ENCODE data around the gene ZNF292.

The ZNF292 gene

DNA sequence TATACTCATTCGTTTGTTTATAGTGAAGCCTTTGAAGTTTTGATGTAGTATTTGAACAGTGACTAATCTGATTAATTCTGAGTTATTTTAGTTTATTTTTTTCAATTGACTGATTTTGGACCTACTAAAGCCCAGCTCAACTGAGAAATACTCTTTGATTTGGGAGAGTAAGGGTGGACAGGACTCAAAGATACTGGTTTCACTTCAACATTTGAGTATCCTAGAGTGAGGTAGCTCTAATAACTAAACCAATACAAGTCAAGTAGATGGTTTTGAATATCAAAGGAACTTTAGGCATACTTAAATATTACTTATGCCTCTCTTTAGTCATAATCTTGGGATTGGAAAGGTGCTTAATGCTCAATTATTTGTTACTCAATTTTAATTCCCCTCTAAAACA lies 65.6 kb downstream of the ZNF292 start:
- Histone ChIP-seq H2BK5ac (ENCODE audit: low read length) (no peak overlapping the region), H3K56ac (ENCODE audit: low read length) (no peak overlapping the region), H4K5ac (ENCODE audit: low read length) (no peak overlapping the region), H3K27ac (ENCODE audit: low read depth, low read length) (no peak overlapping the region), H2BK120ac (ENCODE audit: low read depth, low read length) (no peak overlapping the region), H3K4ac (ENCODE audit: low read depth, low read length) (no peak overlapping the region), H3K23ac (ENCODE audit: low read length) (no peak overlapping the region), H3K18ac (ENCODE audit: low read length) (no peak overlapping the region), H3K4me2 (ENCODE audit: low read length) (no peak overlapping the region), H3K79me2 (ENCODE audit: control insufficient read depth, insufficient read depth, low read length) (no peaks in the 10 kb centered on the region), H2AK5ac (ENCODE audit: low read length) (no peak overlapping the region), H3K36me3 (ENCODE audit: control insufficient read depth, insufficient read depth, low read length) (peaks cover 4% of the 10 kb centered on the region), H3K9ac (ENCODE audit: low read length) (no peak overlapping the region), H4K8ac (ENCODE audit: low read depth, low read length) (no peak overlapping the region), H3K4me3 (ENCODE audit: low read length) (no peak overlapping the region), H3K4me1 (ENCODE audit: control insufficient read depth, low read depth, low read length) (no peaks in the 10 kb centered on the region), H2BK15ac (replicated peaks; ENCODE audit: low read depth) (no peak overlapping the region), H3K27me3 (ENCODE audit: insufficient read depth, low read length, poor library complexity) (no peaks in the 10 kb centered on the region), H3K79me1 (ENCODE audit: low read length) (no peaks in the 10 kb centered on the region)
- WGBS (ENCODE audit: extremely low coverage, insufficient coverage, low lambda C conversion rate), result no CpG with 5 or more reads among the region's 1 CpG
- DNase-seq, result no peak

DNA sequence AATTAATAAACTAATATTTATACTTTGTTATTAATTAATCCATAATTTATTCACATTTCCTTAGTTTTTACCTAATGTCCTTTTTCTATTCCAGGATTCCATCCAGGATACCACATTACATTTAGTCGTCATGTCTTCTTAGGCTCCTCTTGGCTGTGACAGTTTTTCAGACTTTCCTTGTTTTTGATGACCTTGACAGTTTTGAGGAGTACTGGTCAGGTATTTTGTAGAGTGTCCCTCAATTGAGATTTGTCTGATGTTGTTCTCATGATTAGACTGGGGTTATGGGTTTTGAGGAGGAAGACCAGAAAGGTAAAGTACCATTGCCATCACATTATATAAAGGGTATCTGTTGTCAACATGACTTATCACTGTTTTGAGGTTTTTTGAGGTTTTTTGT lies 67.3 kb downstream of the ZNF292 start:
- H3K18ac ChIP-seq (ENCODE audit: low read length), result no peak overlapping the region
- H3K56ac ChIP-seq (ENCODE audit: low read length), result no peak overlapping the region
- H2AK5ac ChIP-seq (ENCODE audit: low read length), result no peak overlapping the region
- H3K4me2 ChIP-seq (ENCODE audit: low read length), result no peak overlapping the region
- H2BK15ac ChIP-seq (replicated peaks; ENCODE audit: low read depth), result no peak overlapping the region
- no peaks in the 10 kb centered on the region for H3K4me1 ChIP-seq (ENCODE audit: control insufficient read depth, low read depth, low read length)
- no peaks in the 10 kb centered on the region for H3K79me2 ChIP-seq (ENCODE audit: control insufficient read depth, insufficient read depth, low read length)
- H3K4me3 ChIP-seq (ENCODE audit: low read length), result no peak overlapping the region
- no peak overlapping the region for H3K23ac ChIP-seq (ENCODE audit: low read length)
- H3K9ac ChIP-seq (ENCODE audit: low read length), result no peak overlapping the region
- no peaks in the 10 kb centered on the region for H3K79me1 ChIP-seq (ENCODE audit: low read length)
- no peak overlapping the region for H3K27ac ChIP-seq (ENCODE audit: low read depth, low read length)
- H4K8ac ChIP-seq (ENCODE audit: low read depth, low read length), result no peak overlapping the region
- DNase-seq, result no peak
- H3K27me3 ChIP-seq (ENCODE audit: insufficient read depth, low read length, poor library complexity), result no peaks in the 10 kb centered on the region
- no peak overlapping the region for H3K4ac ChIP-seq (ENCODE audit: low read depth, low read length)
- H4K5ac ChIP-seq (ENCODE audit: low read length), result no peak overlapping the region
- no CpG with 5 or more reads among the region's 1 CpG for WGBS (ENCODE audit: extremely low coverage, insufficient coverage, low lambda C conversion rate)
- peaks cover 4% of the 10 kb centered on the region for H3K36me3 ChIP-seq (ENCODE audit: control insufficient read depth, insufficient read depth, low read length)
- H2BK5ac ChIP-seq (ENCODE audit: low read length), result no peak overlapping the region
- no peak overlapping the region for H2BK120ac ChIP-seq (ENCODE audit: low read depth, low read length)

DNA sequence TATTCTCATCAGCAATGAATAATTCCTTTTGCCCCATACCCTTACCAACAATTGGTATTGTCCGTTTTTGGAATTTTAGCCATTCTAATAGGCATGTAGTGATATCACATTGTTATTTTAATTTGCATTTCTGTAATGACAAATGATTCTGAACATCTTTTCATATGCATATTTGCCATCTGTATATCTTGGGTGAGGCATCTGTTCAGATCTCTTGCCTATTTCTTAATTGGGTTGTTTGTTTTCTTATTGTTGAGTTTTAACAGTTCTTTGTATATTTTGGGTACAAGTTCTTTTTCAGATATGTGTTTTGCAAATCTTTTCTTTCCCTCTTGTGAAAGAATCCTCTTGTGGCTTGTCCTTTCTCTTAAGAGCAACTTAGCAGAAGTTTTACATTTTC lies 69.6 kb downstream of the ZNF292 start:
- H2BK120ac ChIP-seq (ENCODE audit: low read depth, low read length), result no peak overlapping the region
- H3K4me3 ChIP-seq (ENCODE audit: low read length), result no peak overlapping the region
- H3K4me1 ChIP-seq (ENCODE audit: control insufficient read depth, low read depth, low read length), result no peaks in the 10 kb centered on the region
- peaks cover 2% of the 10 kb centered on the region for H3K79me1 ChIP-seq (ENCODE audit: low read length)
- DNase-seq, result no peak
- no peak overlapping the region for H2AK5ac ChIP-seq (ENCODE audit: low read length)
- H3K56ac ChIP-seq (ENCODE audit: low read length), result no peak overlapping the region
- no peak overlapping the region for H4K8ac ChIP-seq (ENCODE audit: low read depth, low read length)
- H3K36me3 ChIP-seq (ENCODE audit: control insufficient read depth, insufficient read depth, low read length), result peaks cover 4% of the 10 kb centered on the region
- WGBS (ENCODE audit: extremely low coverage, insufficient coverage, low lambda C conversion rate), result no CpG with 5 or more reads among the region's 1 CpG
- H2BK5ac ChIP-seq (ENCODE audit: low read length), result no peak overlapping the region
- H3K4ac ChIP-seq (ENCODE audit: low read depth, low read length), result no peak overlapping the region
- no peak overlapping the region for H3K9ac ChIP-seq (ENCODE audit: low read length)
- no peaks in the 10 kb centered on the region for H3K27me3 ChIP-seq (ENCODE audit: insufficient read depth, low read length, poor library complexity)
- H4K5ac ChIP-seq (ENCODE audit: low read length), result no peak overlapping the region
- H3K23ac ChIP-seq (ENCODE audit: low read length), result no peak overlapping the region
- no peaks in the 10 kb centered on the region for H3K79me2 ChIP-seq (ENCODE audit: control insufficient read depth, insufficient read depth, low read length)
- H2BK15ac ChIP-seq (replicated peaks; ENCODE audit: low read depth), result no peak overlapping the region
- H3K18ac ChIP-seq (ENCODE audit: low read length), result no peak overlapping the region
- no peak overlapping the region for H3K27ac ChIP-seq (ENCODE audit: low read depth, low read length)
- H3K4me2 ChIP-seq (ENCODE audit: low read length), result no peak overlapping the region

DNA sequence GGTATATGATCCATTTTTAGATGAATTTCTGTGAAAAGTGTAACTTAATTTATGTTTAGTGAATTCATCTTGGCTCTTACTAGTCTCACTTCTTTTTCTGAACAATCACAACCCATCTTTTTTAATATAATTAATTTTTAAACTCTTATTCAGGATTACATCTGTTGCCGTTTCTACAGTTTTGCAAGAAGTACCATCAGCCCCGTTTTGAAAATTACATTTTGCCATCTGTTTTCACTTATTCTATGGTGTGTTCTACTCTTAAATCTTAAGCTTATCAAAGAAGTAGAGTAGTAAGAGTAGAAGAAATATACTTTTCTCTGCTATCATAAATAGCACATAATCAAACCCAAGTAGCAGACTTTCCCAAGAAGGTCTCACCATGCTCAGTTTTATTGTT lies 70.1 kb downstream of the ZNF292 start:
- H3K9ac ChIP-seq (ENCODE audit: low read length), result no peak overlapping the region
- H3K18ac ChIP-seq (ENCODE audit: low read length), result no peak overlapping the region
- no peak overlapping the region for H2BK5ac ChIP-seq (ENCODE audit: low read length)
- peaks cover 4% of the 10 kb centered on the region for H3K36me3 ChIP-seq (ENCODE audit: control insufficient read depth, insufficient read depth, low read length)
- H3K79me2 ChIP-seq (ENCODE audit: control insufficient read depth, insufficient read depth, low read length), result no peaks in the 10 kb centered on the region
- peaks cover 3% of the 10 kb centered on the region for H3K79me1 ChIP-seq (ENCODE audit: low read length)
- no peaks in the 10 kb centered on the region for H3K27me3 ChIP-seq (ENCODE audit: insufficient read depth, low read length, poor library complexity)
- no peak overlapping the region for H3K27ac ChIP-seq (ENCODE audit: low read depth, low read length)
- no peak overlapping the region for H3K56ac ChIP-seq (ENCODE audit: low read length)
- no peaks in the 10 kb centered on the region for H3K4me1 ChIP-seq (ENCODE audit: control insufficient read depth, low read depth, low read length)
- H2AK5ac ChIP-seq (ENCODE audit: low read length), result no peak overlapping the region
- H4K8ac ChIP-seq (ENCODE audit: low read depth, low read length), result no peak overlapping the region
- H3K23ac ChIP-seq (ENCODE audit: low read length), result no peak overlapping the region
- H3K4me3 ChIP-seq (ENCODE audit: low read length), result no peak overlapping the region
- no peak for DNase-seq
- no peak overlapping the region for H3K4ac ChIP-seq (ENCODE audit: low read depth, low read length)
- 100% methylated on average over 1 of the region's 2 CpGs for WGBS (ENCODE audit: extremely low coverage, insufficient coverage, low lambda C conversion rate)
- no peak overlapping the region for H4K5ac ChIP-seq (ENCODE audit: low read length)
- H2BK120ac ChIP-seq (ENCODE audit: low read depth, low read length), result no peak overlapping the region
- H3K4me2 ChIP-seq (ENCODE audit: low read length), result no peak overlapping the region
- no peak overlapping the region for H2BK15ac ChIP-seq (replicated peaks; ENCODE audit: low read depth)

- Histone ChIP-seq H3K27me3 (ENCODE audit: insufficient read depth, low read length, poor library complexity) (no peaks in the 10 kb centered on the region), H4K8ac (ENCODE audit: low read depth, low read length) (no peak overlapping the region), H3K56ac (ENCODE audit: low read length) (no peak overlapping the region), H3K4me2 (ENCODE audit: low read length) (no peak overlapping the region), H3K4ac (ENCODE audit: low read depth, low read length) (no peak overlapping the region), H3K4me1 (ENCODE audit: control insufficient read depth, low read depth, low read length) (no peaks in the 10 kb centered on the region), H2AK5ac (ENCODE audit: low read length) (no peak overlapping the region), H3K23ac (ENCODE audit: low read length) (no peak overlapping the region), H3K18ac (ENCODE audit: low read length) (no peak overlapping the region), H3K36me3 (ENCODE audit: control insufficient read depth, insufficient read depth, low read length) (peaks cover 4% of the 10 kb centered on the region), H2BK5ac (ENCODE audit: low read length) (no peak overlapping the region), H3K79me2 (ENCODE audit: control insufficient read depth, insufficient read depth, low read length) (no peaks in the 10 kb centered on the region), H3K27ac (ENCODE audit: low read depth, low read length) (no peak overlapping the region), H2BK120ac (ENCODE audit: low read depth, low read length) (no peak overlapping the region), H4K5ac (ENCODE audit: low read length) (no peak overlapping the region), H3K79me1 (ENCODE audit: low read length) (peaks cover 3% of the 10 kb centered on the region), H2BK15ac (replicated peaks; ENCODE audit: low read depth) (no peak overlapping the region), H3K4me3 (ENCODE audit: low read length) (no peak overlapping the region), H3K9ac (ENCODE audit: low read length) (no peak overlapping the region)
- DNase-seq, result no peak
These were observed 70.6 kb downstream of the ZNF292 start for GRCh38 chr6:87225937-87226336.

DNA sequence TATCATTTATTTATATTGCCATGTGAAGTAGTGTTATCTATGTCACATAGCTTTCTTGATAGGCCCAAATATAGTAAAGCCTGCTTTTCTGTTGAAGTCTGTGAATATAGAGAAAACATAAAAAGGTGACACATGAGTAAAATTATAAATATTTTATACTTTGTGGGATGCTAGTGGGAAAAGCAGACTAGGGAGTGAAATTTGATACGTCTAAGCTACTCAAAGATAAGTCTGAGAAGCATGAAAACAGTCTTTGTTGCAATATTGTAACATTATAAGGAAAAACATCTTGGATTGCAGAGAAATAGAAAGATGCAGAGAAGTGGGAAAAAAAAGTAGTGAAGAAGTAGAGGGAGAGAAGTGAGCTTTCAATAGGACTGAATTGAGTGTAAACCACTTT lies 75.4 kb downstream of the ZNF292 start:
- no peak for DNase-seq
- Histone ChIP-seq H4K5ac (ENCODE audit: low read length) (no peak overlapping the region), H3K27ac (ENCODE audit: low read depth, low read length) (no peak overlapping the region), H3K79me1 (ENCODE audit: low read length) (peaks cover 3% of the 10 kb centered on the region), H4K8ac (ENCODE audit: low read depth, low read length) (no peak overlapping the region), H3K18ac (ENCODE audit: low read length) (no peak overlapping the region), H3K79me2 (ENCODE audit: control insufficient read depth, insufficient read depth, low read length) (no peaks in the 10 kb centered on the region), H2BK5ac (ENCODE audit: low read length) (no peak overlapping the region), H3K4me3 (ENCODE audit: low read length) (no peak overlapping the region), H3K9ac (ENCODE audit: low read length) (no peak overlapping the region), H3K27me3 (ENCODE audit: insufficient read depth, low read length, poor library complexity) (no peaks in the 10 kb centered on the region), H3K36me3 (ENCODE audit: control insufficient read depth, insufficient read depth, low read length) (no peaks in the 10 kb centered on the region), H2BK120ac (ENCODE audit: low read depth, low read length) (no peak overlapping the region), H3K4me1 (ENCODE audit: control insufficient read depth, low read depth, low read length) (no peaks in the 10 kb centered on the region), H2AK5ac (ENCODE audit: low read length) (no peak overlapping the region), H2BK15ac (replicated peaks; ENCODE audit: low read depth) (no peak overlapping the region), H3K4ac (ENCODE audit: low read depth, low read length) (no peak overlapping the region), H3K23ac (ENCODE audit: low read length) (no peak overlapping the region), H3K56ac (ENCODE audit: low read length) (no peak overlapping the region), H3K4me2 (ENCODE audit: low read length) (no peak overlapping the region)
- WGBS (ENCODE audit: extremely low coverage, insufficient coverage, low lambda C conversion rate), result no CpG with 5 or more reads among the region's 1 CpG

All from mesendoderm (in vitro differentiated cells).